Heart left ventricle (tissue), 16 donors: ENCODE results near the gene PER3. TPM values are rescaled to one million over a fixed set of nuclear protein-coding genes. Genes with fewer than 3 reads are reported as not detected.

Experiments
- ATAC-seq, 4 donors: fragments of 200-7000 bp; cut with Tn5 transposase; one replicate each; pipeline ENCODE4 v1.9.1; 2020 to 2022; ENCODE audit warnings: moderate library complexity in 4 of 4, mild to moderate bottlenecking in 3 of 4, moderate number of reproducible peaks in 1 of 4
- DNase-seq, 5 donors: peaks; one replicate each; pipeline ENCODE4 v3.0.0-alpha.2; 2020
- H3K27ac ChIP-seq, 12 donors: fragments of 200-600 bp; sonication (generic) in 4 of 12; one replicate each; pipeline versions ENCODE4 v1.5.0 to v1.8.0; 2016 to 2022; ENCODE audit warnings: mild to moderate bottlenecking in 2 of 12
- H3K27me3 ChIP-seq, 9 donors: fragments of 200-600 bp; sonication (generic) in 2 of 9; one replicate each; pipeline versions ENCODE4 v1.5.1 to v1.8.0; 2016 to 2022; ENCODE audit warnings: mild to moderate bottlenecking in 3 of 9
- H3K36me3 ChIP-seq, 9 donors: fragments of 200-600 bp; sonication (generic) in 2 of 9; one replicate each; pipeline versions ENCODE4 v1.5.0 to v1.8.0; 2018 to 2022; ENCODE audit warnings: mild to moderate bottlenecking in 2 of 9
- H3K4me1 ChIP-seq, 12 donors: fragments of 200-600 bp; sonication (generic) in 4 of 12; one replicate each; pipeline versions ENCODE4 v1.5.0 to v1.8.0; 2016 to 2022; ENCODE audit warnings: mild to moderate bottlenecking in 3 of 12
- H3K4me3 ChIP-seq, 12 donors: fragments of 200-600 bp; sonication (generic) in 4 of 12; one replicate each; pipeline versions ENCODE4 v1.5.0 to v1.8.0; 2017 to 2022; ENCODE audit warnings: mild to moderate bottlenecking in 9 of 12, moderate library complexity in 4 of 12
- H3K9me3 ChIP-seq, 12 donors: fragments of 200-600 bp; sonication (generic) in 4 of 12; one replicate each; pipeline versions ENCODE4 v1.5.0 to v1.8.0; 2016 to 2022; ENCODE audit warnings: mild to moderate bottlenecking in 1 of 12
- CTCF ChIP-seq, 12 donors: fragments of 200-600 bp; sonication (generic) in 4 of 12; IDR thresholded peaks; one replicate each; pipeline versions ENCODE4 v1.5.0 to v1.8.0; 2018 to 2022; ENCODE audit warnings: antibody characterized with exemption in 12 of 12, mild to moderate bottlenecking in 5 of 12
- POLR2A ChIP-seq, 2 donors: fragments of 450-650 bp; IDR thresholded peaks; one replicate each; pipeline ENCODE4 v1.6.1; 2017; ENCODE audit warnings: antibody characterized with exemption in 2 of 2, mild to moderate bottlenecking in 2 of 2, moderate library complexity in 2 of 2
- WGBS, 4 donors: extraction: QIAGEN DNeasy Blood & Tissue Kit in 2 of 4; methylation state at CpG; one replicate each; pipeline versions ENCODE4 v1.1.5 to v1.1.7; 2013 to 2018; 5-methylcytosine and 5-hydroxymethylcytosine counted together
- intact Hi-C, 10 donors: fragments of 100-400 bp; cut with DNase I; formaldehyde crosslinking; loops; one replicate each; pipeline versions ENCODE4 v1.11.1 to v1.14.2; 2022
- polyA plus RNA-seq, 2 donors: library from polyadenylated mRNA; stranded (reverse); fragments of 200-250 nt; gene quantifications; one replicate each; pipeline ENCODE4 v1.2.3, GENCODE V29; 2013
- total RNA-seq, 9 donors: library from RNA; depleted of rRNA in 2 of 9; stranded (reverse); fragments of >200 nt in 2 of 9; fragmentation: NEBNext Ultra II Directional in 3 of 9; extraction: Animal tissue kit (Norgen Biotek cat#: 25700) in 3 of 9; gene quantifications; one replicate each; pipeline versions ENCODE4 v1.1.0 to v1.2.4, GENCODE V29; 2016 to 2023
- donor health status: ischemic (EF 13 %, LVEDD 7.1; RV severe dilation, severe dysfunction).
- donor health status: healthy with polysubstance abuse.
- donor health status: DM: no; HTN: yes; CAD: no.
- donor health status: DM: no; HTN: no; CAD: no.
- donor health status: ischemic (EF 25% LVEDD 6.9; RV normal size, moderate dysfunction).
- donor health status: ischemic (EF 25% LVEDD 5.7; RV mildly dilated, moderate dysfunction).
- donor health status: healthy.
- donor health status: DM: yes; HTN: yes; CAD: no.
- donor health status: ischemic (EF 35%, LVEDD 5.7; RV mildly dilated, moderate dysfunction).
- donor health status: nonischemic (EF 11% LVEDD 7.7; RV severe dilation, severe dysfunction).
- donor health status: DM: yes; HTN: yes; CAD: no.
- donor health status: PGD.
- donor health status: ischemic (EF 29% LVEDD 5.4; RV normal size, mild dysfunction).
- donor health status: nonischemic (EF 23%, LVEDD 6.1; RV moderate dilation, normal function).

The PER3 gene
- total and polyA plus RNA-seq, 11 donors, result 3.3 to 46.6 (median 16.0) TPM

- WGBS, 4 donors, result 74 to 85% (median 84%) methylated on average over 9 to 11 of the region's 11 CpGs
- Histone ChIP-seq H3K27ac (no peak overlapping the region), H3K4me1 (no peaks in the 10 kb centered on the region), H3K36me3 (no peaks in the 10 kb centered on the region), H3K27me3 (no peaks in the 10 kb centered on the region), H3K9me3 (peaks cover 0 to 28% (median 8%) of the 10 kb centered on the region in 12 donors), H3K4me3 (no peak overlapping the region)
- intact Hi-C loops, result no loop called here
- no peak for DNase-seq
- ATAC-seq, result no peak
- TF ChIP-seq POLR2A (IDR thresholded peaks at IDR 0.05) (no peak), CTCF (IDR thresholded peaks at IDR 0.05) (no peak)
These were observed 90.0 kb downstream of the PER3 start for GRCh38 chr1:7873801-7874795.

- ATAC-seq (no peak), DNase-seq (no peak)
- 36 to 45% (median 40%) methylated on average over 1 of the region's 1 CpG for WGBS, 4 donors
- Histone ChIP-seq H3K4me1 (no peaks in the 10 kb centered on the region), H3K27me3 (no peaks in the 10 kb centered on the region), H3K36me3 (no peaks in the 10 kb centered on the region), H3K4me3 (no peak overlapping the region), H3K27ac (no peak overlapping the region), H3K9me3 (peaks cover 0 to 24% (median 8%) of the 10 kb centered on the region in 12 donors)
- no peak for TF ChIP-seq POLR2A (IDR thresholded peaks at IDR 0.05)
- no peak for TF ChIP-seq CTCF (IDR thresholded peaks at IDR 0.05)
- intact Hi-C loops, result no loop called here
These were observed 93.9 kb downstream of the PER3 start for GRCh38 chr1:7878027-7878426.

- Histone ChIP-seq H3K9me3 (peaks cover 0 to 24% (median 8%) of the 10 kb centered on the region in 12 donors), H3K27ac (no peak overlapping the region), H3K4me1 (no peaks in the 10 kb centered on the region), H3K36me3 (no peaks in the 10 kb centered on the region), H3K4me3 (no peak overlapping the region), H3K27me3 (no peaks in the 10 kb centered on the region)
- DNase-seq (no peak), ATAC-seq (no peak)
- TF ChIP-seq CTCF (IDR thresholded peaks at IDR 0.05) (peak in 2 of 12 donors; percentile 17 to 28), POLR2A (IDR thresholded peaks at IDR 0.05) (no peak)
- intact Hi-C loops, result no loop called here
- WGBS, 4 donors, result 81 to 88% (median 85%) methylated on average over 3 of the region's 3 CpGs
These were observed 95.1 kb downstream of the PER3 start for GRCh38 chr1:7879228-7879627.

GRCh38 chr1:7884757-7885156 lies 100.7 kb downstream of the PER3 start:
- no peaks in the 10 kb centered on the region for H3K36me3 ChIP-seq
- H3K4me3 ChIP-seq, result no peak overlapping the region
- WGBS, 4 donors, result 97 to 100% (median 98%) methylated on average over 1 of the region's 1 CpG
- peaks cover 0 to 40% (median 10%) of the 10 kb centered on the region in 9 donors for H3K27me3 ChIP-seq
- no peaks in the 10 kb centered on the region for H3K4me1 ChIP-seq
- no peak overlapping the region for H3K27ac ChIP-seq
- no peak for DNase-seq
- TF ChIP-seq POLR2A (IDR thresholded peaks at IDR 0.05) (no peak), CTCF (IDR thresholded peaks at IDR 0.05) (no peak)
- H3K9me3 ChIP-seq, result no peaks in the 10 kb centered on the region
- no peak for ATAC-seq
- intact Hi-C loops, result no loop called here
